Transverse colon (tissue), 4 donors: ENCODE results near the gene PARVA. TPM values are rescaled to one million over a fixed set of nuclear protein-coding genes. Genes with fewer than 3 reads are reported as not detected.

ENCODE experiments used
- DNase-seq: peaks from one replicate; pipeline ENCODE4 v3.0.0-alpha.2; 2019
- H3K27ac ChIP-seq, 4 donors: fragments of 200-600 bp; sonication (generic); 2 replicates each; pipeline ENCODE4 v1.5.1; 2016 to 2018; ENCODE audit warnings: inconsistent platforms in 4 of 4
- H3K27me3 ChIP-seq: fragments of 200-600 bp; sonication (generic); 2 replicates; pipeline ENCODE4 v1.5.1; 2017; ENCODE audit warnings: inconsistent platforms
- H3K36me3 ChIP-seq, 4 donors: fragments of 200-600 bp; sonication (generic); 2 replicates each; pipeline ENCODE4 v1.5.1; 2017 to 2019; ENCODE audit warnings: inconsistent platforms in 4 of 4
- H3K4me1 ChIP-seq, 4 donors: fragments of 200-600 bp; sonication (generic); 2 replicates each; pipeline ENCODE4 v1.5.1; 2017 to 2020; ENCODE audit warnings: inconsistent platforms in 4 of 4
- H3K4me3 ChIP-seq, 4 donors: fragments of 200-600 bp; sonication (generic); 1 replicate in 1 of 4; 2 replicates in 3 of 4; pipeline versions ENCODE4 v1.5.1 to v1.6.1; 2017 to 2019; ENCODE audit warnings: inconsistent platforms in 4 of 4
- H3K9me3 ChIP-seq, 2 donors: fragments of 200-600 bp; sonication (generic); 2 replicates each; pipeline ENCODE4 v1.5.1; 2017 to 2019; ENCODE audit warnings: inconsistent platforms in 2 of 2
- EP300 ChIP-seq: sonication (generic); formaldehyde crosslinking; IDR thresholded peaks from one replicate; pipeline ENCODE4 v1.6.1; 2017; ENCODE audit warnings: antibody characterized with exemption, low read depth
- POLR2A ChIP-seq: fragments of 450-650 bp; IDR thresholded peaks from one replicate; pipeline ENCODE4 v1.6.1; 2016; ENCODE audit warnings: antibody characterized with exemption, mild to moderate bottlenecking, moderate library complexity
- POLR2AphosphoS5 ChIP-seq, 3 donors: sonication (generic); formaldehyde crosslinking; IDR thresholded peaks; one replicate each; pipeline ENCODE4 v1.6.1; 2016; ENCODE audit warnings: antibody characterized with exemption in 3 of 3
- WGBS, 2 donors: methylation state at CpG; one replicate each; pipeline ENCODE4 v1.1.5; 2018; ENCODE audit warnings: low coverage in 1 of 2; 5-methylcytosine and 5-hydroxymethylcytosine counted together
- in situ Hi-C, 4 donors: fragments of 200-750 bp; cut with MboI; loops; one replicate each; pipeline versions ENCODE4 v1.15.0 to v1.15.1; 2017; ENCODE audit warnings: low sequenced_read_pairs in 3 of 4, low pct_ligation_motif_present in 1 of 4, low pct_unique_long_range_greater_than_20kb in 1 of 4
- intact Hi-C: fragments of 100-400 bp; cut with DNase I; formaldehyde crosslinking; loops from one replicate; pipeline ENCODE4 v1.15.1; 2023; ENCODE audit warnings: low total_unique reads
- total RNA-seq, 4 donors: library from RNA; depleted of rRNA; stranded (reverse); fragments of >200 nt; gene quantifications; one replicate each; pipeline ENCODE4 v1.1.0, GENCODE V29; 2016
- TF ChIP-seq, protein P1 (sequence below), 5 experiments: fragments of 200-600 bp in 3 of 5; fragments of 450-650 bp in 2 of 5; sonication (generic) in 3 of 5; IDR thresholded peaks; 1 replicate in 2 of 5; 2 replicates in 3 of 5; pipeline ENCODE4 v1.5.1; 2016 to 2017; ENCODE audit warnings: antibody characterized with exemption in 5 of 5, inconsistent platforms in 3 of 5, mild to moderate bottlenecking in 2 of 5, moderate library complexity in 1 of 5

The PARVA gene
- total RNA-seq, 4 donors from 2014 or later, result 34.3 to 82.0 (median 45.1) TPM

DNA sequence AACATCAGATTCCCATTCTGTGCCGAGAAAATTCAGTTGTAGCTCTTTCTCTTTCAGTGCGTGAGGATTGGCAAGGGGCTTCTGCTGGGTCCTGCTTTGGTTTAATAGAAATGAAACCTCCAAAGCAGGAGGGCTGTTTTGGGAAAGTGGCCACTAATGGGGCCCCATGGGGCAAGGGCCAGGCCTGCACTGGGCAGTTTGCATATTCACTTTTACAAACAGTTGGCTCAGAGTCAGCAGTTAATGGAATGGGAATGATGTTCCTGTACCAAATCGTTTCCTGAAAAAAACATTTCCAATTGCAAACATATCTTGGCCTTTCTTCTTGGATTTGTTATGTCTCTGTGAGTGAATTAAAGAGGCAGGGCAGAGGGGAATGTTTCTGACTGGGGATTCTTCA, 92.1 kb downstream of the PARVA start:
- DNase-seq, result no peak
- intact Hi-C loops (no loop called here), in situ Hi-C loops (no loop called here)
- H3K27me3 ChIP-seq, result no peaks in the 10 kb centered on the region
- peak overlapping the region; percentile 57 to 71 (median 64) for H3K27ac ChIP-seq
- 22 to 45% methylated on average over 1 to 3 of the region's 3 CpGs for WGBS, 2 donors
- no peak overlapping the region for H3K4me3 ChIP-seq
- H3K9me3 ChIP-seq, result no peaks in the 10 kb centered on the region
- TF ChIP-seq EP300 (no peak), POLR2A (no peak), POLR2AphosphoS5 (IDR thresholded peaks at IDR 0.05) (no peak)
- TF ChIP-seq, protein P1, sequence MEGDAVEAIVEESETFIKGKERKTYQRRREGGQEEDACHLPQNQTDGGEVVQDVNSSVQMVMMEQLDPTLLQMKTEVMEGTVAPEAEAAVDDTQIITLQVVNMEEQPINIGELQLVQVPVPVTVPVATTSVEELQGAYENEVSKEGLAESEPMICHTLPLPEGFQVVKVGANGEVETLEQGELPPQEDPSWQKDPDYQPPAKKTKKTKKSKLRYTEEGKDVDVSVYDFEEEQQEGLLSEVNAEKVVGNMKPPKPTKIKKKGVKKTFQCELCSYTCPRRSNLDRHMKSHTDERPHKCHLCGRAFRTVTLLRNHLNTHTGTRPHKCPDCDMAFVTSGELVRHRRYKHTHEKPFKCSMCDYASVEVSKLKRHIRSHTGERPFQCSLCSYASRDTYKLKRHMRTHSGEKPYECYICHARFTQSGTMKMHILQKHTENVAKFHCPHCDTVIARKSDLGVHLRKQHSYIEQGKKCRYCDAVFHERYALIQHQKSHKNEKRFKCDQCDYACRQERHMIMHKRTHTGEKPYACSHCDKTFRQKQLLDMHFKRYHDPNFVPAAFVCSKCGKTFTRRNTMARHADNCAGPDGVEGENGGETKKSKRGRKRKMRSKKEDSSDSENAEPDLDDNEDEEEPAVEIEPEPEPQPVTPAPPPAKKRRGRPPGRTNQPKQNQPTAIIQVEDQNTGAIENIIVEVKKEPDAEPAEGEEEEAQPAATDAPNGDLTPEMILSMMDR (IDR thresholded peaks at IDR 0.05), result no peak
- H3K36me3 ChIP-seq, result no peaks in the 10 kb centered on the region
- H3K4me1 ChIP-seq, result peaks cover 4 to 24% (median 13%) of the 10 kb centered on the region in 4 donors

DNA sequence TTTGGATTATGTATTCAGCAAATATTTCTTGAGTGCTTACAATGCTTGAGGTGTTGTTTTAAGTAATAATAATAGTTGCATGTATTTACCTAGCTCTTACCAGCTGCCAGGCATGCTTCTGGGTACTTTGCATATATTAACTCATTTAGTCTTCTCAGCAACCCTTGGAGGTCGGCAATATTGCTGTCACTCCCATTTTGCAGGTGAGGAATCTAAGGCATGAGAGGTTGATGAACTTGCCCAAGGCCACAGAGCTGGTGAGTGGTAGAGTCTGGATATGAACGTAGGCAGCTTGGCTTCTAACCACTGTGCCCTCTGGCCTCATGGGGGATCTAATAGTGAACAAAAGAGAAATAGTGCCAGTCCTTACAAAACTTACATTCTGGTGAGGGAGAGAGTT, 92.9 kb downstream of the PARVA start:
- Histone ChIP-seq H3K4me3 (no peak overlapping the region), H3K36me3 (peaks cover 0 to 4% (median 0%) of the 10 kb centered on the region in 4 donors), H3K9me3 (no peaks in the 10 kb centered on the region), H3K27me3 (no peaks in the 10 kb centered on the region), H3K27ac (peak overlapping the region in 3 of 4 donors; percentile 60 to 71 (median 69)), H3K4me1 (peaks cover 4 to 24% (median 13%) of the 10 kb centered on the region in 4 donors)
- in situ Hi-C loops, result no loop called here
- no peak for DNase-seq
- 75 to 79% methylated on average over 2 of the region's 2 CpGs for WGBS, 2 donors
- intact Hi-C loops, result no loop called here
- TF ChIP-seq, protein P1 (IDR thresholded peaks at IDR 0.05), result no peak
- TF ChIP-seq POLR2A (no peak), EP300 (no peak), POLR2AphosphoS5 (IDR thresholded peaks at IDR 0.05) (no peak)

DNA sequence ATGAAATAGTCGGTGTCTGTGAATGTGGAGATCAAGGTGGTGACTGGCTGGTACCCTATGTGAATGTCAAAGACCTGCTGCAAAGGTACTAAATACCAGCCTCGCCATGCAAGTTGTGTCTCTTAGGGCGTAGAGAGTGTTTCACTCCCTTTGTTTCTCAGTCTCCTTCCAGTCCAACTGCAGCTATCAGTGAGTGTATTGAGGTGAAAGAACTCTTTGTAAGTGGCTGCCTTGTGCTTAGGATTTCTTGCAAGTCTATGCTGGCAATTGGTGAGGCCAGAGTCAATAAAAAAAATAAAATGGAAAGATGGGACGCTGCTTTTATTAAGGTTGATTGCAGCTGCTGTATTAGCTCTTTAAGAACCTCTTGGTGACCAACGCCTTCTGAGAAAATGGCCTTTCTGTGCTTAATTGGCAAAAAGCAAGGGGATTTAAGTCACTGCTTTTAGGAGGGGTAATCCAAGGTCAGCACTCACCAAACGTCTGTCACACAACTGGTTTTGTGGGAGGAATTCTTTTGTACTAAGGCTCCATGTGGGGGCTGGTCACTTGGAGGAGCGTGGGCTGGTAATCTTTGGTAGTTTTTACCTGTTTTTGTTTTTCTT, 95.1 kb downstream of the PARVA start:
- Histone ChIP-seq H3K4me1 (peaks cover 4 to 20% (median 13%) of the 10 kb centered on the region in 4 donors), H3K36me3 (peaks cover 0 to 9% (median 0%) of the 10 kb centered on the region in 4 donors), H3K9me3 (no peaks in the 10 kb centered on the region), H3K4me3 (no peak overlapping the region), H3K27me3 (no peaks in the 10 kb centered on the region), H3K27ac (peak overlapping the region; percentile 20 to 47 (median 36))
- in situ Hi-C loops (no loop called here), intact Hi-C loops (no loop called here)
- DNase-seq, result no peak
- TF ChIP-seq POLR2A (no peak), EP300 (no peak), POLR2AphosphoS5 (IDR thresholded peaks at IDR 0.05) (no peak)
- TF ChIP-seq, protein P1 (IDR thresholded peaks at IDR 0.05), result no peak
- WGBS, 2 donors, result 66 to 68% methylated on average over 6 to 7 of the region's 7 CpGs

DNA sequence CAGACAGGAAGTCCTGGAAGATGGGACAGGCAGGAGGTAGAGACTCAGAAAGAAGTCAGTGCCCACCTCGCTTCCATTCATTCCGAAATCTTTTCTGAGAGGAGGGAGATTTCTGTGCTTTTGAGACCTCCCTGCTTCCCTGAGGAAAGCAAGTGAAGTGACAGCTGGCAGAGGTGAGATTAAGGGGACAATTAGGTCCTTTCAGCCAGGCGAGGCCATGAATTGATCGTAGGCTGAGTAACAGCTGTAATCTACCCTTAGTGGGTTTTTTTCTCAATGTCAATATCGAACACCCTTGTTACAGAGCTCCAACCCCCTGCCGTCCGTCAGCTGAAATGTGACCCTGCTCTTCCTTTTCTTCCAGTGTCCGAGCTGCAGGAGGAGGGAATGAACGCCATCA, 96.0 kb downstream of the PARVA start:
- Histone ChIP-seq H3K4me3 (no peak overlapping the region), H3K27me3 (no peaks in the 10 kb centered on the region), H3K4me1 (peaks cover 4 to 20% (median 16%) of the 10 kb centered on the region in 4 donors), H3K27ac (peak overlapping the region in 3 of 4 donors; percentile 34 to 47 (median 39)), H3K9me3 (no peaks in the 10 kb centered on the region), H3K36me3 (peaks cover 0 to 16% (median 3%) of the 10 kb centered on the region in 4 donors)
- 82 to 95% methylated on average over 4 to 9 of the region's 9 CpGs for WGBS, 2 donors
- no peak for TF ChIP-seq POLR2A
- TF ChIP-seq EP300, result no peak
- TF ChIP-seq, protein P1 (IDR thresholded peaks at IDR 0.05), result no peak
- no peak for TF ChIP-seq POLR2AphosphoS5 (IDR thresholded peaks at IDR 0.05)
- no peak for DNase-seq
- in situ Hi-C loops, result no loop called here
- intact Hi-C loops, result no loop called here
